ENCODE results near the gene LMOD2.

DNA sequence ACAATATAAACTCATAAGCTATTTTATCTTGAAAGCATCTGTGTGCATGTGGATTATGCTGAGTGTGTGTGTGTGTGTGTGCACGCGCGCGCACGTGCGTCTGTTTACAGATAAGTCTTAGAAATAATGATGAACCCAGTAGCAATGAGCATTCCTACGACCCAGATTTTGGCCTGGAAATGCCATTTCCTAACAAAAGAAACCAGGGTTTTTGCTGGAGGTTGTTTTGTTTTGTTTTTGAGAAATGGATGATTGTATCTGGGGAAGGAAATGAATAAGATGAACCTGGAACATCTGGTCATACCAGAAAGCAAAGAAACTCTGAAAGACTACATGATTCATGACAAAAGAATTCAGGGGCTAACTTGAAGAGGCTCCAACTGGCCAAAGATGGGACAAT lies 22.1 kb upstream of the LMOD2 start:
- TF ChIP-seq POLR2AphosphoS5 (IDR thresholded peaks at IDR 0.05; ENCODE audit: borderline replicate concordance, low read depth, low read length) (no peak), EZH2 (IDR thresholded peaks at IDR 0.05) (no peak)
